ENCODE results near the gene TUBA3C. TPM values are rescaled to one million over a fixed set of nuclear protein-coding genes. Genes with fewer than 3 reads are reported as not detected.

The TUBA3C gene
- total and polyA plus RNA-seq, 2 donors (not counting 1 experiment from before 2014, with no cell fraction given): not detected

DNA sequence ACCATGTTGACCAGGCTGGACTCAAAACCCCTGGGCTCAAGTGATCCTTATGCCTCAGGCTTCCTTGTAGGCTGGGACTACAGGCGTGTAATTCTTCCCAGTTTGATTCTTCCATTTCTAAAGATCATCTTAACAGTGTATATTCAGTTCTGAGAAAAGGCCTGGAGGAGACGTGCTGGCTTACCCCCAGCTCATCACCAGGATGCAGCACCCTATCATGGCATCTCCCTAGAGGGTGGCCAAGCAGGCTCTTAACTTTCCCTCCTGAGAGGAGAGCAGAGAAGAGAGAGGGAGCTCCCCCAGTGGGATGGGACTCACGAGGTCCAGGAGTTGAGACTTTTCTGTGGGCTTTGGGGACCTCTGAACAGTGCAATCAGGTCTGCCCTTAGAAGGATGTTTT, 2.1 kb upstream of the TUBA3C start:
- Histone ChIP-seq H3K27me3 (ENCODE audit: control insufficient read depth, insufficient read depth, low read length) (no peaks in the 10 kb centered on the region), H3K9ac (ENCODE audit: insufficient read depth, low read length) (no peak overlapping the region), H3K27ac (ENCODE audit: insufficient read depth, low read length) (no peak overlapping the region), H3K36me3 (ENCODE audit: control insufficient read depth, insufficient read depth, low read length) (no peaks in the 10 kb centered on the region), H3K4me3 (replicated peaks in 1 of 4; ENCODE audit: control extremely low read depth in 1 of 4, insufficient read depth in 1 of 4, low read depth in 3 of 4, low read length in 4 of 4) (no peak overlapping the region), H3K79me2 (ENCODE audit: control insufficient read depth, insufficient read depth, low read length) (no peaks in the 10 kb centered on the region), H3K9me3 (ENCODE audit: control insufficient read depth, insufficient read depth, low read depth, low read length) (no peaks in the 10 kb centered on the region), H4K20me1 (ENCODE audit: control insufficient read depth, extremely low read depth, insufficient read depth, low read length) (no peaks in the 10 kb centered on the region), H2AFZ (ENCODE audit: low read length) (no peak overlapping the region), H3K4me2 (ENCODE audit: extremely low read depth, insufficient read depth, low read length) (no peak overlapping the region), H3K4me1 (ENCODE audit: control insufficient read depth, extremely low read depth, insufficient read depth, low read length) (no peaks in the 10 kb centered on the region)
- no peak for DNase-seq (ENCODE audit: low read depth in 2 of 2)
- no peak for TF ChIP-seq EZH2 (IDR thresholded peaks at IDR 0.05; ENCODE audit: low read length, missing control alignments)
- TF ChIP-seq, protein P1, sequence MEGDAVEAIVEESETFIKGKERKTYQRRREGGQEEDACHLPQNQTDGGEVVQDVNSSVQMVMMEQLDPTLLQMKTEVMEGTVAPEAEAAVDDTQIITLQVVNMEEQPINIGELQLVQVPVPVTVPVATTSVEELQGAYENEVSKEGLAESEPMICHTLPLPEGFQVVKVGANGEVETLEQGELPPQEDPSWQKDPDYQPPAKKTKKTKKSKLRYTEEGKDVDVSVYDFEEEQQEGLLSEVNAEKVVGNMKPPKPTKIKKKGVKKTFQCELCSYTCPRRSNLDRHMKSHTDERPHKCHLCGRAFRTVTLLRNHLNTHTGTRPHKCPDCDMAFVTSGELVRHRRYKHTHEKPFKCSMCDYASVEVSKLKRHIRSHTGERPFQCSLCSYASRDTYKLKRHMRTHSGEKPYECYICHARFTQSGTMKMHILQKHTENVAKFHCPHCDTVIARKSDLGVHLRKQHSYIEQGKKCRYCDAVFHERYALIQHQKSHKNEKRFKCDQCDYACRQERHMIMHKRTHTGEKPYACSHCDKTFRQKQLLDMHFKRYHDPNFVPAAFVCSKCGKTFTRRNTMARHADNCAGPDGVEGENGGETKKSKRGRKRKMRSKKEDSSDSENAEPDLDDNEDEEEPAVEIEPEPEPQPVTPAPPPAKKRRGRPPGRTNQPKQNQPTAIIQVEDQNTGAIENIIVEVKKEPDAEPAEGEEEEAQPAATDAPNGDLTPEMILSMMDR (conservative IDR thresholded peaks at IDR 0.05 in 1 of 2, IDR thresholded peaks at IDR 0.05 in 1 of 2; ENCODE audit: low read depth in 1 of 2, low read length in 2 of 2): no peak

- Histone ChIP-seq H3K9ac (ENCODE audit: insufficient read depth, low read length) (no peak overlapping the region), H3K9me3 (ENCODE audit: control insufficient read depth, insufficient read depth, low read depth, low read length) (no peaks in the 10 kb centered on the region), H2AFZ (ENCODE audit: low read length) (no peak overlapping the region), H3K79me2 (ENCODE audit: control insufficient read depth, insufficient read depth, low read length) (no peaks in the 10 kb centered on the region), H3K36me3 (ENCODE audit: control insufficient read depth, insufficient read depth, low read length) (no peaks in the 10 kb centered on the region), H4K20me1 (ENCODE audit: control insufficient read depth, extremely low read depth, insufficient read depth, low read length) (no peaks in the 10 kb centered on the region), H3K27ac (ENCODE audit: insufficient read depth, low read length) (no peak overlapping the region), H3K4me1 (ENCODE audit: control insufficient read depth, extremely low read depth, insufficient read depth, low read length) (no peaks in the 10 kb centered on the region), H3K4me3 (replicated peaks in 1 of 4; ENCODE audit: control extremely low read depth in 1 of 4, insufficient read depth in 1 of 4, low read depth in 3 of 4, low read length in 4 of 4) (no peak overlapping the region), H3K4me2 (ENCODE audit: extremely low read depth, insufficient read depth, low read length) (no peak overlapping the region), H3K27me3 (ENCODE audit: control insufficient read depth, insufficient read depth, low read length) (no peaks in the 10 kb centered on the region)
- no peak for TF ChIP-seq EZH2 (IDR thresholded peaks at IDR 0.05; ENCODE audit: low read length, missing control alignments)
- TF ChIP-seq, protein P1 (conservative IDR thresholded peaks at IDR 0.05 in 1 of 2, IDR thresholded peaks at IDR 0.05 in 1 of 2; ENCODE audit: low read depth in 1 of 2, low read length in 2 of 2): no peak
- DNase-seq (ENCODE audit: low read depth in 2 of 2): no peak
These were observed 912 bp upstream of the TUBA3C start for GRCh38 chr13:19182536-19182935.

- H3K9ac ChIP-seq (ENCODE audit: insufficient read depth, low read length): no peak overlapping the region
- H3K4me3 ChIP-seq (replicated peaks in 1 of 4; ENCODE audit: control extremely low read depth in 1 of 4, insufficient read depth in 1 of 4, low read depth in 3 of 4, low read length in 4 of 4): no peak overlapping the region
- H3K9me3 ChIP-seq (ENCODE audit: control insufficient read depth, insufficient read depth, low read depth, low read length): no peaks in the 10 kb centered on the region
- no peaks in the 10 kb centered on the region for H4K20me1 ChIP-seq (ENCODE audit: control insufficient read depth, extremely low read depth, insufficient read depth, low read length)
- TF ChIP-seq, protein P1 (conservative IDR thresholded peaks at IDR 0.05 in 1 of 2, IDR thresholded peaks at IDR 0.05 in 1 of 2; ENCODE audit: low read depth in 1 of 2, low read length in 2 of 2): no peak
- no peaks in the 10 kb centered on the region for H3K36me3 ChIP-seq (ENCODE audit: control insufficient read depth, insufficient read depth, low read length)
- H3K4me1 ChIP-seq (ENCODE audit: control insufficient read depth, extremely low read depth, insufficient read depth, low read length): no peaks in the 10 kb centered on the region
- no peak overlapping the region for H3K27ac ChIP-seq (ENCODE audit: insufficient read depth, low read length)
- H3K4me2 ChIP-seq (ENCODE audit: extremely low read depth, insufficient read depth, low read length): no peak overlapping the region
- no peak overlapping the region for H2AFZ ChIP-seq (ENCODE audit: low read length)
- no peak for DNase-seq (ENCODE audit: low read depth in 2 of 2)
- H3K27me3 ChIP-seq (ENCODE audit: control insufficient read depth, insufficient read depth, low read length): no peaks in the 10 kb centered on the region
- no peaks in the 10 kb centered on the region for H3K79me2 ChIP-seq (ENCODE audit: control insufficient read depth, insufficient read depth, low read length)
These were observed 503 bp downstream of the TUBA3C start for GRCh38 chr13:19181021-19181620.
